ENCODE results near the gene SLC7A11.

The SLC7A11 gene

GRCh38 chr4:138275216-138275615, 33.1 kb upstream of the SLC7A11 start:
- no peak overlapping the region for H3K4me3 ChIP-seq (replicated peaks in 1 of 2; ENCODE audit: low read depth in 2 of 2, low read length in 2 of 2)
- DNase-seq (ENCODE audit: low read depth in 2 of 2): peak; percentile 30 to 46
- no peak for TF ChIP-seq CTCF (IDR thresholded peaks at IDR 0.05; ENCODE audit: low read depth, low read length)

GRCh38 chr4:138269175-138269574, 27.0 kb upstream of the SLC7A11 start:
- TF ChIP-seq CTCF (IDR thresholded peaks at IDR 0.05; ENCODE audit: low read depth, low read length): no peak
- DNase-seq (ENCODE audit: low read depth in 2 of 2): peak in 1 of 2 donors; percentile 29
- H3K4me3 ChIP-seq (replicated peaks in 1 of 2; ENCODE audit: low read depth in 2 of 2, low read length in 2 of 2): no peak overlapping the region

GRCh38 chr4:138267835-138268234, 25.7 kb upstream of the SLC7A11 start:
- H3K4me3 ChIP-seq (replicated peaks in 1 of 2; ENCODE audit: low read depth in 2 of 2, low read length in 2 of 2): no peak overlapping the region
- no peak for DNase-seq (ENCODE audit: low read depth in 2 of 2)
- TF ChIP-seq CTCF (IDR thresholded peaks at IDR 0.05; ENCODE audit: low read depth, low read length): no peak

- H3K4me3 ChIP-seq (replicated peaks in 1 of 2; ENCODE audit: low read depth in 2 of 2, low read length in 2 of 2): no peak overlapping the region
- no peak for TF ChIP-seq CTCF (IDR thresholded peaks at IDR 0.05; ENCODE audit: low read depth, low read length)
Observed at GRCh38 chr4:138266948-138267347, 24.8 kb upstream of the SLC7A11 start.

GRCh38 chr4:138263247-138263816, 21.2 kb upstream of the SLC7A11 start:
- TF ChIP-seq CTCF (IDR thresholded peaks at IDR 0.05; ENCODE audit: low read depth, low read length): no peak
- peak; percentile 41 to 60 for DNase-seq (ENCODE audit: low read depth in 2 of 2)
- no peak overlapping the region for H3K4me3 ChIP-seq (replicated peaks in 1 of 2; ENCODE audit: low read depth in 2 of 2, low read length in 2 of 2)

More at GRCh38 chr4:138266948-138267347, 24.8 kb upstream of the SLC7A11 start:
- no peak for DNase-seq (ENCODE audit: low read depth in 2 of 2)

GRCh38 chr4:138262469-138262868, 20.3 kb upstream of the SLC7A11 start:
- DNase-seq (ENCODE audit: low read depth in 2 of 2): no peak
- no peak overlapping the region for H3K4me3 ChIP-seq (replicated peaks in 1 of 2; ENCODE audit: low read depth in 2 of 2, low read length in 2 of 2)
- TF ChIP-seq CTCF (IDR thresholded peaks at IDR 0.05; ENCODE audit: low read depth, low read length): no peak

- H3K4me3 ChIP-seq (replicated peaks in 1 of 2; ENCODE audit: low read depth in 2 of 2, low read length in 2 of 2): no peak overlapping the region
- DNase-seq (ENCODE audit: low read depth in 2 of 2): no peak
- no peak for TF ChIP-seq CTCF (IDR thresholded peaks at IDR 0.05; ENCODE audit: low read depth, low read length)
Observed at GRCh38 chr4:138262030-138262429, 19.9 kb upstream of the SLC7A11 start.
